ENCODE results near the gene SLC7A1.

DNA sequence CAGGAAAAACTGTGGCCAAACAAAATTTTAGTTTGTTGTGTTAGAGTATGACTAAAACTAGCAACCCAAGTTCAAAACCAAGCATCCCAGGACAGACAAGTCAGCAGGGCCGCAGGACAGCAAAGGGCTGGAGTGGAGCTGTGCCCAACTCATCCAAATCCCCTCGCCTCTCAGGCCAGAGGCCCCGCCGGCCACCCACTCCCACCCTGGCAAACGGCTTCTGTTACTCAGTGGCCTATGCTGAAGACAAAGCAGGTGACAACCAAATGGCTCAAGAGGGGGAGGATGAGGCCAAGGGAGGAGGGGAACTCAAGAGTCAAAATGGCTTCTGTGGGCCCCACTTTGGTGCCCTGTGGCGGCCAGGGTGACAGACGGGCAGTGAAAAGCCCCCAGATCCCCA is 69.7 kb downstream of the SLC7A1 start:
- TF ChIP-seq, protein P1, sequence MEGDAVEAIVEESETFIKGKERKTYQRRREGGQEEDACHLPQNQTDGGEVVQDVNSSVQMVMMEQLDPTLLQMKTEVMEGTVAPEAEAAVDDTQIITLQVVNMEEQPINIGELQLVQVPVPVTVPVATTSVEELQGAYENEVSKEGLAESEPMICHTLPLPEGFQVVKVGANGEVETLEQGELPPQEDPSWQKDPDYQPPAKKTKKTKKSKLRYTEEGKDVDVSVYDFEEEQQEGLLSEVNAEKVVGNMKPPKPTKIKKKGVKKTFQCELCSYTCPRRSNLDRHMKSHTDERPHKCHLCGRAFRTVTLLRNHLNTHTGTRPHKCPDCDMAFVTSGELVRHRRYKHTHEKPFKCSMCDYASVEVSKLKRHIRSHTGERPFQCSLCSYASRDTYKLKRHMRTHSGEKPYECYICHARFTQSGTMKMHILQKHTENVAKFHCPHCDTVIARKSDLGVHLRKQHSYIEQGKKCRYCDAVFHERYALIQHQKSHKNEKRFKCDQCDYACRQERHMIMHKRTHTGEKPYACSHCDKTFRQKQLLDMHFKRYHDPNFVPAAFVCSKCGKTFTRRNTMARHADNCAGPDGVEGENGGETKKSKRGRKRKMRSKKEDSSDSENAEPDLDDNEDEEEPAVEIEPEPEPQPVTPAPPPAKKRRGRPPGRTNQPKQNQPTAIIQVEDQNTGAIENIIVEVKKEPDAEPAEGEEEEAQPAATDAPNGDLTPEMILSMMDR (IDR thresholded peaks at IDR 0.05) = no peak
- TF ChIP-seq POLR2A (IDR thresholded peaks at IDR 0.05) = no peak
